GM13976 (cell line): Measurements from ENCODE around the gene SMPDL3B.

Source experiments
- DNase-seq: peaks from one replicate; pipeline ENCODE4 v3.0.0; 2012; ENCODE audit warnings: low spot score
- in situ Hi-C: fragments of 300-500 bp; cut with MboI; formaldehyde crosslinking; loops from one replicate; pipeline ENCODE4 v1.12.0; 2022; ENCODE audit warnings: low sequenced_read_pairs, mixed read lengths, inconsistent platforms; ENCODE audit not compliant: unreplicated experiment
- TF ChIP-seq, protein P1 (sequence below): IDR thresholded peaks from 2 replicates; pipeline ENCODE4 v1.5.1; 2012; ENCODE audit warnings: borderline replicate concordance, mild to moderate bottlenecking; ENCODE audit not compliant: insufficient read depth; ENCODE audit errors: extremely low read depth, missing control alignments, control extremely low read depth

SMPDL3B gene

DNA sequence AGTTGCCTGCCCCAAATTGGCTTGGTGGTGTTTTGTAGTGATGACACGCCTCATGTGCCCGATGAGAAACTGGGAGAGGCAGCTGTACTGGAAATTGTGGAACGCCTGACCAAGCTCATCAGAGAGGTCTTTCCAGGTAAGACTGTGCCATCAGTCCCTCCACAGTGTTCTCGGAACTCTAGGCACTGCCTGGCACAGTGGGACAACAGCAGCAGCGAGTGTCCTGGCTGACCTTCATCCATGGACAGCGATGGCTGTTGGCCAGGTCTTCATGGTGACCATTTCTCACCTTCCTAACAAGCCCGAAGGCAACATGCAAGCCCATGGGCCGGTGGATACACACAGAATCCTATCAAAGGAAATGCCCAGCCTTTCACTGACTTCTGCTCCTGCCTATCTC is 14.2 kb downstream of the SMPDL3B start:
- in situ Hi-C loops = no loop called here
- TF ChIP-seq, protein P1, sequence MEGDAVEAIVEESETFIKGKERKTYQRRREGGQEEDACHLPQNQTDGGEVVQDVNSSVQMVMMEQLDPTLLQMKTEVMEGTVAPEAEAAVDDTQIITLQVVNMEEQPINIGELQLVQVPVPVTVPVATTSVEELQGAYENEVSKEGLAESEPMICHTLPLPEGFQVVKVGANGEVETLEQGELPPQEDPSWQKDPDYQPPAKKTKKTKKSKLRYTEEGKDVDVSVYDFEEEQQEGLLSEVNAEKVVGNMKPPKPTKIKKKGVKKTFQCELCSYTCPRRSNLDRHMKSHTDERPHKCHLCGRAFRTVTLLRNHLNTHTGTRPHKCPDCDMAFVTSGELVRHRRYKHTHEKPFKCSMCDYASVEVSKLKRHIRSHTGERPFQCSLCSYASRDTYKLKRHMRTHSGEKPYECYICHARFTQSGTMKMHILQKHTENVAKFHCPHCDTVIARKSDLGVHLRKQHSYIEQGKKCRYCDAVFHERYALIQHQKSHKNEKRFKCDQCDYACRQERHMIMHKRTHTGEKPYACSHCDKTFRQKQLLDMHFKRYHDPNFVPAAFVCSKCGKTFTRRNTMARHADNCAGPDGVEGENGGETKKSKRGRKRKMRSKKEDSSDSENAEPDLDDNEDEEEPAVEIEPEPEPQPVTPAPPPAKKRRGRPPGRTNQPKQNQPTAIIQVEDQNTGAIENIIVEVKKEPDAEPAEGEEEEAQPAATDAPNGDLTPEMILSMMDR = no peak
- DNase-seq = no peak

DNA sequence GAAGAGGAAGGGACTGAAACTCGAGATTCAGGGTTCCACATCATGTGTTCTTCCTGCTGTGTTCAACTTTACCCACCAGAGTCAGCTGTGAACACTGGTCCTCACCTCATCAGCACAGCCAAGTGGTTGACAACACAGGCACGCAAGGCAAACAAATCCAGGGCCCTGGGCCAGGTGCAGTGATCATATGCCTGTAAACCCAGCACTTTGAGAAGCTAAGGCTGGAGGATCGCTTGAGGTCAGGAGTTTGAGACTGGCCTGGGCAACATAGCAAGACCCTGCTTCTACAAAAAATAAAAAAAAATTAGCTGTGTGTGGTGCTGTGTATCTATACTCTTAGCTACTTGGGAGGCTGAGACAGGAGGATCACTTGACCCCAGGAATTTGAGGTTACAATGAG is 16.6 kb downstream of the SMPDL3B start:
- in situ Hi-C loops = no loop called here
- TF ChIP-seq, protein P1 = no peak
- no peak for DNase-seq

DNA sequence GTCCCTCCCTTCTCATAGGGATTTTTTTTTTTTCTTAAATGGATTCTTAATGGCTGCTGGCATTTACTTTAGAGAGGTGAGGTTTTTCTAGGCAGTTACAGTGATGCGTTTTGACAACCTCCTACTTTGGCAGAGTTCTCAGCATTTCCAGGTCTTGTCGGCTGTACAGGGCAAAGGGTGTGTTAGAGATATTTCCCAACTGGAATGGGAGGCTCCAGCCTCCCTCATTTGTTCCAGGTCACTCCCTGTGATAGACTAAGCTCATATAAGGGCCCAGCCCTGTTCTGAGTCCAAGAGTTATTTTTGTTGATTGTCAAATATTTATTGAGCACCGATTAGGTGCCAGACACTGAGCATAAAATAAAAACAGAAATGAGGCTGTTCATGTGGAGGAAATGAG is 17.3 kb downstream of the SMPDL3B start:
- in situ Hi-C loops = no loop called here
- no peak for DNase-seq
- TF ChIP-seq, protein P1 = no peak

DNA sequence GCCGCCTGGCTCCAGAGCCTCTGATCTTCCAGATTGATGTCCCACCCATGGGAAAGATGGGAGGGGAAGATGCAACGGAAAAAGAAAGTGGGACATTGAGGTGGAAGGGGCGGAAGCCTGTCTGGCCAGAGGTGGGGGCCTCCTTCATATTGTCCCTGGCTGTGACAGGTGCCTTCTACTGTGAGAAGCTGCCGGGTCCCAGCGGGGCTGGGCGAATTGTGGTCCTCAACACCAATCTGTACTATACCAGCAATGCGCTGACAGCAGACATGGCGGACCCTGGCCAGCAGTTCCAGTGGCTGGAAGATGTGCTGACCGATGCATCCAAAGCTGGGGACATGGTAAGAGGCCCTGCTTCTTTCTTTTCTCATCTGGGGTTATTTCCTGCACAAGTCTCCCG is 19.4 kb downstream of the SMPDL3B start:
- TF ChIP-seq, protein P1 = no peak
- in situ Hi-C loops = no loop called here
- DNase-seq = no peak

DNA sequence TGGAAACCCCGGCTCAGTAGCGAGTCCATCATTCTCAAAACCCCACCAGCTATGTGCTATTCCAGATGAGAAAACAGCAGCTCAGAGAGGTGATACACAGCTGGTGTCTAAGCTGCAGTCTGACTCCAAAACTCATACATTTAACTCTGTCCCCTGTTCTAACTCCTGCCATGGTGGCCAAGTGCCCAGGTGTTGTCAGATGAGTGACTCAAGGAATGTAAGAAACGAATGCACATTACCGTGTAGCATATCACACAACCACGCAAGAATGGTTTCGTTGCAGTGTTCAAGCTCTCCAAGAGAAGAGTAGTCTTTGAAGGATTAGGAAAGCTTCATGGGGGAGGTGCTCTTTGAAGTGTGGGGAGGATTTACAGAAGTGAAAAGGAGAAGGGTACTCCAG is 20.3 kb downstream of the SMPDL3B start:
- in situ Hi-C loops = no loop called here

DNA sequence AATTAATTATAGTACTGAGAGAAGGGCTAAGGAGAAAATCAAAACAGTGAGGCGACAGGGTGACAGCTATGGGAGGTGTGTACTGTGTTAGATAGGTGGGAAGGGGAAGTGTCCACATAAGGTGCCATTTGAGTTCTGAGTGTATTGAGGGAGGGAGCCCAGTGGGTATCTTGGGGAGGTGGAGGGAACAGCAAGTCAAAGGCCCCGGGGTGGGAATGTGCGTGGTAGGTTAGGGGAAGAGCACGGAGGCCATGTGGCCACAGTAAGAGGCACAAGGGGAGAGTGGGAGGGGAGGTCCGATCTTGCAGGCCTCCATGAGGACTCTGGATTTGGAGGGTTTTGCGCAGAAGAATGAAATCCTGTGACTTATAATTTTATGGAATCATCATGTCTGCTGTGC is 22.0 kb downstream of the SMPDL3B start:
- in situ Hi-C loops = no loop called here
- TF ChIP-seq, protein P1 = no peak
- DNase-seq = no peak

More for the DNA sequence above, 20.3 kb downstream of the SMPDL3B start:
- no peak for DNase-seq
- TF ChIP-seq, protein P1 = no peak

GRCh38 chr1:27957655-27958054 is 22.9 kb downstream of the SMPDL3B start:
- in situ Hi-C loops = no loop called here
- TF ChIP-seq, protein P1 = no peak
- no peak for DNase-seq
